Measurements from ENCODE around the gene TSPAN18. TPM values are rescaled to one million over a fixed set of nuclear protein-coding genes. Genes with fewer than 3 reads are reported as not detected.

Gene TSPAN18
- total and polyA plus RNA-seq, 8 donors = 2.1 to 60.3 (median 11.0) TPM

DNA sequence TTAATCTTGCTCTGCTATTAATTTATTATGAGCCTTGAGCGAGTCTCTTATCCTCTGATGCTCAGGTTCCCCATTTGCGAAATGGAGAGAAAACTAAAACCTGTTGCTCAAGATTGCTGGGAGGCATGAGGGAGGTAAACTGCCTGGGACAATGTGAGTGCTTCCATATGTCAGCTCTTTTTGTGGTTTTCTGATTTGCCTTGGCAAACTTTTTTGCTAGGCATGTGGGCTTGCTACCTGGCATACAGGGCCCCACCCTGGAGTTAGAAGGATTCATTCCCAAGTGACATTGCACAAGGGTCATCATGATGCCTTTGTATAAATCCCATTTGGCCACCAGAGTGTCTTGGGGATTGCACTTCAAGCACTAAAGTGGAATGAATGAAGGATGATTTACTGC is 22.4 kb downstream of the TSPAN18 start:
- TF ChIP-seq, protein P1, sequence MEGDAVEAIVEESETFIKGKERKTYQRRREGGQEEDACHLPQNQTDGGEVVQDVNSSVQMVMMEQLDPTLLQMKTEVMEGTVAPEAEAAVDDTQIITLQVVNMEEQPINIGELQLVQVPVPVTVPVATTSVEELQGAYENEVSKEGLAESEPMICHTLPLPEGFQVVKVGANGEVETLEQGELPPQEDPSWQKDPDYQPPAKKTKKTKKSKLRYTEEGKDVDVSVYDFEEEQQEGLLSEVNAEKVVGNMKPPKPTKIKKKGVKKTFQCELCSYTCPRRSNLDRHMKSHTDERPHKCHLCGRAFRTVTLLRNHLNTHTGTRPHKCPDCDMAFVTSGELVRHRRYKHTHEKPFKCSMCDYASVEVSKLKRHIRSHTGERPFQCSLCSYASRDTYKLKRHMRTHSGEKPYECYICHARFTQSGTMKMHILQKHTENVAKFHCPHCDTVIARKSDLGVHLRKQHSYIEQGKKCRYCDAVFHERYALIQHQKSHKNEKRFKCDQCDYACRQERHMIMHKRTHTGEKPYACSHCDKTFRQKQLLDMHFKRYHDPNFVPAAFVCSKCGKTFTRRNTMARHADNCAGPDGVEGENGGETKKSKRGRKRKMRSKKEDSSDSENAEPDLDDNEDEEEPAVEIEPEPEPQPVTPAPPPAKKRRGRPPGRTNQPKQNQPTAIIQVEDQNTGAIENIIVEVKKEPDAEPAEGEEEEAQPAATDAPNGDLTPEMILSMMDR (IDR thresholded peaks at IDR 0.05) = no peak
- TF ChIP-seq POLR2A (IDR thresholded peaks at IDR 0.05) (no peak), EP300 (IDR thresholded peaks at IDR 0.05) (no peak), POLR2AphosphoS5 (IDR thresholded peaks at IDR 0.05) (no peak)
- H3K27me3 ChIP-seq = no peaks in the 10 kb centered on the region
- 85 to 100% (median 91%) methylated on average over 2 of the region's 2 CpGs for WGBS, 5 donors
- intact Hi-C loops (cut with DNase I; ENCODE audit: low total_unique reads) = no loop called here
- H3K9me3 ChIP-seq = no peaks in the 10 kb centered on the region
- H3K27ac ChIP-seq = no peak overlapping the region
- no peaks in the 10 kb centered on the region for H3K36me3 ChIP-seq
- peaks cover 0 to 79% (median 19%) of the 10 kb centered on the region in 4 donors for H3K4me1 ChIP-seq
- no peak overlapping the region for H3K4me3 ChIP-seq
- no peak for DNase-seq

DNA sequence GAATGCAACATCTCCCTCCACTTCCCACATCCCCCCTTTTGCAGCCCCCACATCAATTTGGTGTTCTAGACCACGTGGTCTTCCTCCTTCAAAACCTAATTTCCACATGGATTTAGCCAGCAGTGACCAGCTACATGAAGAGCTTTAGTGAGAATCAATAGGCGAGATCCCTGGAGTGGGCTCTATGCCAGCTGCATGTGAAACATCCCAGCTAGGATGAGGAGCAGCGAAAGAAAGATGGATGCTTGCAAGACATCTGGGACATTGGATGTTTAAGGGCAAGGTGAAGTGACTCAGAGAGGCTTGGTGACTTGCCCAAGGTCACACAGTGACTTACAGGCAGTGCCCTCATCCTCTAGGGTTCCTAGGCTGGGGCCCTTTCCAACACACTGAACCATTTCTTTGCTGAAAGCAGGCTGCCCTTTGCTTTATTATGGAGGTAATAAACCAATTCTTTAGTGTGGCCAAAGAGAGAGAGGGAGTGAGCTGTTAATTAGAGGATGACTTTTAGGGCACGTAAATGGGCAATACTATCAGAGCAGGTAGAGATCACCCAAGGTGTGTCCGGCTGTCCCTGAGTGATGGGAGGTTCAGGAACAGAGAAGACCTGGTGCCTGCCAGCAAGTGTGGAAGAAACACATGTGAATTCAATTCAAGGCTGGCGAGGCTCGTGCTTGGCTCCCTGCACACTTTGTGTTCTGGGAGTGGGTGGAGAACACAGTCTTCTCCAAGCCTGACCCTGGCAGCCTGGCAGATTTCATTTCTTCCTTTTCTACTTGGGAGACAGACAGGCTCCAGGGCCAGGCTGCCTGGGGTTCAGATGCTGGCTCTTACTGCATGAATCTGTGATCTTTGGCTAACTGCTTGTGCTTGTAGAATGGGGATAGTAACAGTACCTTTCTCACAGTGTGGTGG is 24.0 kb downstream of the TSPAN18 start:
- Histone ChIP-seq H3K27ac (peak overlapping the region in 2 of 5 donors; percentile 11 to 40), H3K36me3 (no peaks in the 10 kb centered on the region), H3K4me3 (no peak overlapping the region), H3K4me1 (peaks cover 0 to 81% (median 29%) of the 10 kb centered on the region in 4 donors), H3K9me3 (no peaks in the 10 kb centered on the region), H3K27me3 (peaks cover 0 to 4% (median 0%) of the 10 kb centered on the region in 3 donors)
- WGBS, 5 donors = 65 to 78% (median 68%) methylated on average over 7 of the region's 7 CpGs
- DNase-seq = no peak
- intact Hi-C loops (cut with DNase I; ENCODE audit: low total_unique reads) = no loop called here
- TF ChIP-seq, protein P1 (IDR thresholded peaks at IDR 0.05) = no peak
- no peak for TF ChIP-seq POLR2A (IDR thresholded peaks at IDR 0.05)
- no peak for TF ChIP-seq EP300 (IDR thresholded peaks at IDR 0.05)
- no peak for TF ChIP-seq POLR2AphosphoS5 (IDR thresholded peaks at IDR 0.05)

DNA sequence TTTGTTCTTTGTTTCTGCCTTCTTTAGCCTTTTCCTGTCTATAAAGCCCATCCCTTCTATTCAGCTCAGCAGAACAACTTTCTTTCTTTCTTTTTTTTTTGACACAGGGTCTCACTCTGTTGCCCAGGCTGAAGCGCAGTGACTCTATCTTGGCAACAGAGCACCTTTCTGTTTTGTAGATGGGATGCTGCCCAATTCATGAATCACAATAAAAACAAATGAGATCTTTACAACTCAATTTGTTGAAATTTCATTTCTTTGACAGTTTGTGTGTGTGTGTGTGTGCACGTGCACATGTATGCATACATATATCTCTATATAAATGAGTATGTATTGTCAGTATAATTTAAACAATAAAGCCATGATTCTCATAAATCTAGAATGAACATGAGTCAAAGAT is 25.5 kb downstream of the TSPAN18 start:
- no peak overlapping the region for H3K4me3 ChIP-seq
- no peaks in the 10 kb centered on the region for H3K9me3 ChIP-seq
- H3K4me1 ChIP-seq = peaks cover 0 to 66% (median 24%) of the 10 kb centered on the region in 4 donors
- H3K27ac ChIP-seq = no peak overlapping the region
- 78 to 93% (median 91%) methylated on average over 2 of the region's 2 CpGs for WGBS, 5 donors
- peaks cover 0 to 4% (median 0%) of the 10 kb centered on the region in 3 donors for H3K27me3 ChIP-seq
- TF ChIP-seq, protein P1 (IDR thresholded peaks at IDR 0.05) = no peak
- TF ChIP-seq POLR2A (IDR thresholded peaks at IDR 0.05) (no peak), POLR2AphosphoS5 (IDR thresholded peaks at IDR 0.05) (no peak), EP300 (IDR thresholded peaks at IDR 0.05) (no peak)
- no peak for DNase-seq
- H3K36me3 ChIP-seq = no peaks in the 10 kb centered on the region
- intact Hi-C loops (cut with DNase I; ENCODE audit: low total_unique reads) = no loop called here

DNA sequence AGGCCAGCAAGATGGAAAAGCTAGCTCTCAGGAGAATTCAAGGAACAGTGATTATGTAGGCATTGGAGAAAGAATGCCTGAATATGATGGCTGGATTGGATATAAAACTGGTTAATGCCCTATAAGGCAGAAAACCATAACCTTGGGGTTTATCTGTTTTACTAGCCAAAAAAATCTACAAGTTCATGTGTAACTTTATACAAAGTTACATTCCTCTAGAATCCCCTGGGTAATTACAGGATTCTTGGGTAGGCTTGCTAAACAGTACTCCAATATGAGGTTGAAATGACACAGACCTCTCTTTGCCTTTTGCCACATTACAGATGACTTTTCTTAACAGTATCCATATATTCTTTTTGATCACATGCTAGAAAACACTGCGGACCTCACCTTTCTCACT is 26.0 kb downstream of the TSPAN18 start:
- Histone ChIP-seq H3K4me1 (peaks cover 0 to 62% (median 22%) of the 10 kb centered on the region in 4 donors), H3K9me3 (peaks cover 0 to under 1% (median 0%) of the 10 kb centered on the region in 4 donors), H3K36me3 (no peaks in the 10 kb centered on the region), H3K27me3 (peaks cover 0 to 4% (median 0%) of the 10 kb centered on the region in 3 donors), H3K27ac (peak overlapping the region in 1 of 5 donors; percentile 55), H3K4me3 (no peak overlapping the region)
- DNase-seq = no peak
- 77 to 100% (median 98%) methylated on average over 1 of the region's 1 CpG for WGBS, 5 donors
- intact Hi-C loops (cut with DNase I; ENCODE audit: low total_unique reads) = no loop called here
- TF ChIP-seq, protein P1 (IDR thresholded peaks at IDR 0.05) = no peak
- no peak for TF ChIP-seq EP300 (IDR thresholded peaks at IDR 0.05)
- no peak for TF ChIP-seq POLR2AphosphoS5 (IDR thresholded peaks at IDR 0.05)
- no peak for TF ChIP-seq POLR2A (IDR thresholded peaks at IDR 0.05)

Measured in stomach (tissue), 9 donors.